ENCODE measurements around the gene SLC6A6. TPM values are rescaled to one million over a fixed set of nuclear protein-coding genes. Genes with fewer than 3 reads are reported as not detected.

SLC6A6 gene
- polyA plus RNA-seq, 1 donor (not counting 4 experiments of a cell fraction or from before 2014, with no cell fraction given), result 8.3 TPM

- H3K4me2 ChIP-seq (ENCODE audit: control insufficient read depth, extremely low read depth, insufficient read depth, low read depth, low read length), result no peak overlapping the region
Measured at GRCh38 chr3:14418296-14419250, 16.2 kb downstream of the SLC6A6 start.

GRCh38 chr3:14422016-14422963, 19.9 kb downstream of the SLC6A6 start:
- Histone ChIP-seq H3K4me2 (ENCODE audit: control insufficient read depth, extremely low read depth, insufficient read depth, low read depth, low read length) (no peak overlapping the region), H3K9me3 (ENCODE audit: control insufficient read depth, low read depth, low read length) (no peaks in the 10 kb centered on the region), H3K4me3 (ENCODE audit: control insufficient read depth in 2 of 3, extremely low read depth in 1 of 3, insufficient read depth in 2 of 3, low read depth in 1 of 3, low read length in 3 of 3) (no peak overlapping the region), H3K79me2 (ENCODE audit: control insufficient read depth, insufficient read depth, low read length) (no peaks in the 10 kb centered on the region), H4K20me1 (ENCODE audit: control insufficient read depth, extremely low read depth, insufficient read depth, low read length) (no peaks in the 10 kb centered on the region), H3K4me1 (ENCODE audit: control insufficient read depth, extremely low read depth, insufficient read depth, low read length) (peaks cover 11% of the 10 kb centered on the region), H3K27ac (ENCODE audit: control insufficient read depth, insufficient read depth, low read length) (no peak overlapping the region), H3K27me3 (ENCODE audit: control insufficient read depth, extremely low read depth, insufficient read depth, low read length) (no peaks in the 10 kb centered on the region), H2AFZ (ENCODE audit: control insufficient read depth, low read length) (no peak overlapping the region), H3K36me3 (ENCODE audit: control insufficient read depth in 2 of 2, extremely low read depth in 1 of 2, insufficient read depth in 2 of 2, low read length in 2 of 2) (no peaks in the 10 kb centered on the region), H3K9ac (ENCODE audit: control insufficient read depth, extremely low read depth, insufficient read depth, low read length) (no peak overlapping the region), H3K9me1 (ENCODE audit: control insufficient read depth, extremely low read depth, insufficient read depth, low read length) (no peaks in the 10 kb centered on the region)
- TF ChIP-seq CTCF (optimal IDR thresholded peaks at IDR 0.05 in 1 of 3, IDR thresholded peaks at IDR 0.05 in 1 of 3, conservative IDR thresholded peaks at IDR 0.05 in 1 of 3; ENCODE audit: extremely low read depth in 1 of 3, insufficient read depth in 2 of 3, low read length in 3 of 3) (no peak), EZH2 (IDR thresholded peaks at IDR 0.05; ENCODE audit: low read length) (no peak)
- FAIRE-seq (no peak), DNase-seq (ENCODE audit: low read depth, low spot score) (no peak)
- dilution Hi-C loops (cut with MboI; ENCODE audit: extremely low pct_ligation_motif_present, low sequenced_read_pairs), result no loop called here

More at GRCh38 chr3:14418296-14419250, 16.2 kb downstream of the SLC6A6 start:
- peaks cover 0 to 2% of the 10 kb centered on the region in 2 experiments for H3K36me3 ChIP-seq (ENCODE audit: control insufficient read depth in 2 of 2, extremely low read depth in 1 of 2, insufficient read depth in 2 of 2, low read length in 2 of 2)
- DNase-seq (ENCODE audit: low read depth, low spot score), result no peak
- dilution Hi-C loops (cut with MboI; ENCODE audit: extremely low pct_ligation_motif_present, low sequenced_read_pairs), result no loop called here
- TF ChIP-seq EZH2 (IDR thresholded peaks at IDR 0.05; ENCODE audit: low read length) (no peak), CTCF (optimal IDR thresholded peaks at IDR 0.05 in 1 of 3, IDR thresholded peaks at IDR 0.05 in 1 of 3, conservative IDR thresholded peaks at IDR 0.05 in 1 of 3; ENCODE audit: extremely low read depth in 1 of 3, insufficient read depth in 2 of 3, low read length in 3 of 3) (no peak)
- H3K9me3 ChIP-seq (ENCODE audit: control insufficient read depth, low read depth, low read length), result no peaks in the 10 kb centered on the region
- H3K4me3 ChIP-seq (ENCODE audit: control insufficient read depth in 2 of 3, extremely low read depth in 1 of 3, insufficient read depth in 2 of 3, low read depth in 1 of 3, low read length in 3 of 3), result no peak overlapping the region
- H3K9ac ChIP-seq (ENCODE audit: control insufficient read depth, extremely low read depth, insufficient read depth, low read length), result no peak overlapping the region
- peaks cover 23% of the 10 kb centered on the region for H3K4me1 ChIP-seq (ENCODE audit: control insufficient read depth, extremely low read depth, insufficient read depth, low read length)
- peaks cover 4% of the 10 kb centered on the region for H3K79me2 ChIP-seq (ENCODE audit: control insufficient read depth, insufficient read depth, low read length)
- H4K20me1 ChIP-seq (ENCODE audit: control insufficient read depth, extremely low read depth, insufficient read depth, low read length), result no peaks in the 10 kb centered on the region
- H3K27ac ChIP-seq (ENCODE audit: control insufficient read depth, insufficient read depth, low read length), result no peak overlapping the region
- H2AFZ ChIP-seq (ENCODE audit: control insufficient read depth, low read length), result no peak overlapping the region
- no peak for FAIRE-seq
- H3K9me1 ChIP-seq (ENCODE audit: control insufficient read depth, extremely low read depth, insufficient read depth, low read length), result no peaks in the 10 kb centered on the region
- H3K27me3 ChIP-seq (ENCODE audit: control insufficient read depth, extremely low read depth, insufficient read depth, low read length), result no peaks in the 10 kb centered on the region
